Stimulated activated CD8-positive, alpha-beta memory T cell treated with anti-CD3 and anti-CD28 coated beads, Interleukin-7, amount 100 ng/mL, for 4 hours (primary cell): ENCODE measurements around the gene KRT3.
A peak's percentile ranks its signal among the peaks of the same experiment; 100 is the strongest.
"Not testable (repeated sequence)": the region's sequence is repeated elsewhere in the genome, so short reads cannot be mapped to it uniquely, and the experiment has no call there.

Source experiments
- DNase-seq, 2 donors: peaks; one replicate each; pipeline ENCODE4 v3.0.0-alpha.2; 2020; ENCODE audit warnings: low read depth in 2 of 2

KRT3 gene

GRCh38 chr12:52760623-52761022 lies 35.3 kb downstream of the KRT3 start:
- no peak for DNase-seq

DNA sequence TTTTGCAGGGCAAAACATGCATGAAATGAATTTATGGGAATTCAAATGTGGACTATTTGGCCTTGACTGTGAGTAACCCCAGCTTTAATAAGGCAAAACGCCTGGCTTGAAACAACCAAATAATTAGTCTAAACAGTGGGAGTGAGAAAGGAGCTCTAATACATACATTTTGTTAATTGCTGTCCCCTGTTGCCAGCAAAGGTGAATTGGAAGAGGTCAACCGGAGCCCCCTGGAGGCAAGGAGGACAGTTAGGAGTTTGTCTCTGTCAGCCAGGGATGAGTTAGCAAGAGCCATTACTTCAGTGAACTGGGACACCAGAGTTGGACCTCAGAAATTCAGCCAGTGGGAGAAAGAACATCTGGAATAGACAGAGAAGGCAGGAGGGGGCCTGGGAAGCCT lies 36.2 kb downstream of the KRT3 start:
- DNase-seq: no peak

GRCh38 chr12:52759218-52759617 lies 36.7 kb downstream of the KRT3 start:
- DNase-seq: no peak

- no peak for DNase-seq
These were observed 38.3 kb downstream of the KRT3 start for GRCh38 chr12:52757449-52758176.

GRCh38 chr12:52756281-52756960 lies 39.5 kb downstream of the KRT3 start:
- no peak for DNase-seq

- no peak for DNase-seq
These were observed 40.4 kb downstream of the KRT3 start for GRCh38 chr12:52755533-52755932.

DNA sequence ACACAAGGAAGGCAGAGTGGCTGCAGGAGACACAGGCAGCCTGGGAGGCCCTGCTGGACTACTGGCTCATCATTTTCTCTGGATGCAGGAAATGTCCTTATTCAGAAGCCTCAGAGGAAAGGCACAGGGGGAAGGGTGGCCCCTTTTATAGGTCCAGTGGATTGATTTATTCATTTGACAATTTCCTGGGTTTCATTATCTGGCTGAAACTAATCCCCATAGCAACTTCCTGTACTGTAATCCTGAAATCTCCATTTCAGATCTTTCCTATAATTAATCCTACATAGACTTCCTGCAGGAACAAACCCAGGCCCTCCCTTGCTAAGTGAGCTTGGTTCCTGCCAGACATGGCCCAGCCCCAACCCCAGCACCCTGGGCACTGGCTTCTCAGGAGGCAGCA lies 41.8 kb downstream of the KRT3 start:
- DNase-seq: no peak

GRCh38 chr12:52753283-52753682 lies 42.6 kb downstream of the KRT3 start:
- DNase-seq: no peak

GRCh38 chr12:52752516-52752915 lies 43.4 kb downstream of the KRT3 start:
- DNase-seq: no peak

GRCh38 chr12:52751795-52752194 lies 44.1 kb downstream of the KRT3 start:
- DNase-seq: no peak

GRCh38 chr12:52750532-52750931 lies 45.4 kb downstream of the KRT3 start:
- not testable (repeated sequence) for DNase-seq

- no peak for DNase-seq
These were observed 46.1 kb downstream of the KRT3 start for GRCh38 chr12:52749827-52750226.

DNA sequence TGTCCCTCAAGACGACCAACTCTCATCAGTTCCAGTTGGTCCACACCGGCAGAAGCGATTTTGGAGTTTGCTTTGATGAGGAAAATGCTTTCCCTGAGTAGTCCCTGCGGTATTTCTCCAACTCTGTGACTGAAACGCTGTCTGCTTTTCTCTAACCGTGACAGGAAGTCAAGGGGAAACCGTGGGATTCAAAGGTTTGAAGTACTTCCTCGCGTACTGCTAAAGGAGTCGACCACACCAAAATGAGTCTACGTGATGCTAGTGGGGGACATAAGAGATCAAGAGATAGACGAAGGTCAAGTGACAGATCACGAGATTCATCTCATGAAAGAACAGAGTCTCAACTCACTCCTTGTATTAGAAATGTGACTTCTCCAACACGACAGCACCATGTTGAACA lies 47.3 kb downstream of the KRT3 start:
- DNase-seq: no peak

GRCh38 chr12:52745554-52745953 lies 50.4 kb downstream of the KRT3 start:
- no peak for DNase-seq

- DNase-seq: no peak
These were observed 51.3 kb downstream of the KRT3 start for GRCh38 chr12:52744493-52745156.

DNA sequence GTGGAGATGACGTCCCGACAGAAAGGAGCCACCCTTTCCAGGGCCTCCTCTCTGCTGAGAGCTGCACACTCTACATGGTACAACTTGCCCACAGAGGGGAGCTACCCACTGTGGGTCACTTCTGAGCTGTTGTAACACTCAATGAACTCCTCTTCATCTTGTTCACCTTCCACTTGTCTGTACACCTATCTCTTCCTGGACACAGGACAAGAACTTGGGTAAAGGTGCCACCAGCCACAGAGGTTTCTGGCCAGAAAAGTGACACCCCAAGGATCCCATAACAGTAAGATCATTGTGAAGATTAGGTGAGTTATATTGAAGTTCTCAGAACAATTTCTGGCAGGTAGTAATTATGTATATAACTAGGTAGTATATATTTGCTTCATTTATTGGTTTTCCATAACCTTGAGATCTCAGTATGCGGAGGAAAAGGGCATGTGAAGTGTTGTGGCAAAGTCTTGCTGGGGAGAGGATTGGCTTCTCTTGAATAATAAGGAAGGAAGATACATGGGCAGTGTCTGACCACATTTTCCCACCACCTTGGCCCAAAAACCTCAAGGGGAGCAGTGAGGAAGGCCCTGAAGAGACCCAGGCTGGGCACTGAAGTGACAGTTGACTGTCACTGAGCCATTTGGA lies 53.0 kb downstream of the KRT3 start:
- DNase-seq: no peak

DNA sequence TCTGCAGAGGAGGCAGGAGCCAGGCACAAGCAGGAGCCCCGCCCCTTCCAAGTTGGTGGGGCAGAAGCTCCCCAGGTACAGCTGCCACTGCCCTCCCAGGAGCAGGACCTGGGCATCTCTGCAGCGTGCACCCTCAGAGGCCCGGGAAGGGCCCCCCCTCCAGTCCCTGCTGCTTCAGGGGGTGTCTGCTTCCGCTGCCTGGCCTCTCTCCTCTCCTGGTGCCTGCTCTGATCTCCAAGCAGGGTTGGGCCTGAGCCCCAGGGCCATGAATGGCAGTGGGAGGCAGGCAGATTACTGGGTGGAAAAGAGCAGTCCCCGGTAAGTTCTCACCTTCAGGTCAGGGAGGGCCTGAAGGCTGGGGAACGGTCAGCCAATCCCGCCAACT lies 53.7 kb downstream of the KRT3 start:
- DNase-seq: no peak

GRCh38 chr12:52741375-52742195 lies 54.3 kb downstream of the KRT3 start:
- DNase-seq: peak; percentile 30 to 36

DNA sequence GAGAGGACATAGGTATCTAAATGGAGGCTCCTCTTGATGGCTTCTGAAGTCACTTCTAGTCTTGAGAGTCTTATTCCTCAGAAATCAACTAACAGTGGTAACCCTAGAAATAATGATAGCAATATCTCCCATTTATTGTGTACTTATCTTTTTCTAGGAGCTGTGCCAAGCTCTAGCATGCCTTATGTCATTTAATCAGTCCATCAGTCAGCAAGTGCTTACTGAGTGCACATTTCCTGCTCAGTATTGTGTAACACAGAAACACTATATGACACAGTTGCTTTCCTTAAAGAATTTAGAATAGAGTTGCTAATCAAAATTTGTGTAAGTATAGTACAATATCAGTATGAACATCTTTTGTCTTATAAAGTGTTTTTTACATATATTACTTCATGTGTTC lies 55.3 kb downstream of the KRT3 start:
- DNase-seq: no peak

- DNase-seq: no peak
These were observed 56.0 kb downstream of the KRT3 start for GRCh38 chr12:52739963-52740362.
